Upper lobe of right lung (tissue), 1 donor: ENCODE measurements around the gene DOK7. TPM values are rescaled to one million over a fixed set of nuclear protein-coding genes. Genes with fewer than 3 reads are reported as not detected.
A peak's percentile ranks its signal among the peaks of the same experiment; 100 is the strongest.

Experiments
- ATAC-seq: fragments of 200-7000 bp; cut with Tn5 transposase; one replicate; pipeline ENCODE4 v1.9.1; 2020; ENCODE audit warnings: mild to moderate bottlenecking, moderate library complexity
- DNase-seq: peaks from one replicate; pipeline ENCODE4 v3.0.0-alpha.2; 2020
- H3K27ac ChIP-seq: fragments of 200-600 bp; one replicate; pipeline ENCODE4 v1.8.0; 2022
- H3K27me3 ChIP-seq: fragments of 200-600 bp; one replicate; pipeline ENCODE4 v1.8.0; 2022; ENCODE audit warnings: mild to moderate bottlenecking
- H3K36me3 ChIP-seq: fragments of 200-600 bp; one replicate; pipeline ENCODE4 v1.8.0; 2022
- H3K4me1 ChIP-seq: fragments of 200-600 bp; one replicate; pipeline ENCODE4 v1.8.0; 2022
- H3K4me3 ChIP-seq: fragments of 200-600 bp; one replicate; pipeline ENCODE4 v1.8.0; 2022; ENCODE audit warnings: mild to moderate bottlenecking
- H3K9me3 ChIP-seq: fragments of 200-600 bp; one replicate; pipeline ENCODE4 v1.8.0; 2022
- intact Hi-C: fragments of 100-400 bp; cut with DNase I; formaldehyde crosslinking; loops from one replicate; pipeline ENCODE4 v1.11.0; 2022
- total RNA-seq: library from RNA; stranded (reverse); fragmentation: NEBNext Ultra II Directional; extraction: Animal tissue kit (Norgen Biotek cat#: 25700); gene quantifications from one replicate; pipeline ENCODE4 v1.2.1, GENCODE V29; 2021
- TF ChIP-seq, protein P1 (sequence below): fragments of 200-600 bp; IDR thresholded peaks from one replicate; pipeline ENCODE4 v1.8.0; 2022; ENCODE audit warnings: antibody characterized with exemption
- donor health status: DM: no; HTN: yes; CAD: no; lungs with severe emphysema.

DOK7 gene
- total RNA-seq, 1 donor from 2014 or later, result 3.6 TPM

DNA sequence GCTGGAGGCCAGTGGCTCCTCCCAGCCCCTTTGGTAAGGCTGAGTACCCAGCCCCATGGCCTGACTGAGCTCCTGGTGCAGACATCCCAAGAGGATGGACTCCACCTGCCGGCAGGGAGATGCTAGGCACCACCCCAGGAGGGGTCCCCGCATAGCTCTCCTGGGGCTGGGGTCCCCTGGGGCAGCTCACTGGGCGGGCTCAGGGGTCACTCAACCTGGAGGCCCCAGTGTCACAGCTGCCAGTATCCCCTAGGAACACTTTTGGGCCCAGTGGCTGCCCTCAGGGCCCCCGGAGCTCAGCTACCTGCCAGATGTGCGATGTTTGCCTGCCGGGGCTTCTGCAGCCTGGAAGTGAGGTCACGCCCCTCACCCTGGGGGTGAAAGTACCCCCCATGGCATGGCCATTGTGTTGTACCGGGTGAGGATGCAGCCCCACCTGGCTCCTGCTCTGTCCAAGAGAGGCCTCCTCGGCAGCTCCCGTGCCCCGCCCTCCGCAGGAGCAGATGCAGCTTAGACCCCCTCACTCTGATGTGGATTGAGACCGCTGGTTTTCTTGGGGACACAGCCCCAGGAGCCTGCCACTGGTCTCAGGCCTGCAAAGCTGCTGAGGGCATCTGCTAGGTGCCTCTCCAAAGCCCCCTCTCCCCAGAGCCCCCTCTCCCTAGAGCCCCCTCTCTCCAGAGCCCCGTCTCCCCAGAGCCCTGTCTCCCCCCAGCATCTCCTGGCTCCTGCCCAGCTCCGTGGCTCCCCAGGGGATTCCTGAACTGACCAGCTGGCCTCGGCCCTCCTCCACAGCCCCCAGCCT lies 28.0 kb upstream of the DOK7 start:
- ATAC-seq (no peak), DNase-seq (no peak)
- TF ChIP-seq, protein P1, sequence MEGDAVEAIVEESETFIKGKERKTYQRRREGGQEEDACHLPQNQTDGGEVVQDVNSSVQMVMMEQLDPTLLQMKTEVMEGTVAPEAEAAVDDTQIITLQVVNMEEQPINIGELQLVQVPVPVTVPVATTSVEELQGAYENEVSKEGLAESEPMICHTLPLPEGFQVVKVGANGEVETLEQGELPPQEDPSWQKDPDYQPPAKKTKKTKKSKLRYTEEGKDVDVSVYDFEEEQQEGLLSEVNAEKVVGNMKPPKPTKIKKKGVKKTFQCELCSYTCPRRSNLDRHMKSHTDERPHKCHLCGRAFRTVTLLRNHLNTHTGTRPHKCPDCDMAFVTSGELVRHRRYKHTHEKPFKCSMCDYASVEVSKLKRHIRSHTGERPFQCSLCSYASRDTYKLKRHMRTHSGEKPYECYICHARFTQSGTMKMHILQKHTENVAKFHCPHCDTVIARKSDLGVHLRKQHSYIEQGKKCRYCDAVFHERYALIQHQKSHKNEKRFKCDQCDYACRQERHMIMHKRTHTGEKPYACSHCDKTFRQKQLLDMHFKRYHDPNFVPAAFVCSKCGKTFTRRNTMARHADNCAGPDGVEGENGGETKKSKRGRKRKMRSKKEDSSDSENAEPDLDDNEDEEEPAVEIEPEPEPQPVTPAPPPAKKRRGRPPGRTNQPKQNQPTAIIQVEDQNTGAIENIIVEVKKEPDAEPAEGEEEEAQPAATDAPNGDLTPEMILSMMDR, result no peak
- no peaks in the 10 kb centered on the region for H3K4me1 ChIP-seq
- intact Hi-C loops, result loop anchor here (10.0 kb wide), 1 partner anchor 240 kb away; no protein-coding TSS in a partner anchor
- no peak overlapping the region for H3K4me3 ChIP-seq
- H3K27me3 ChIP-seq, result no peaks in the 10 kb centered on the region
- no peak overlapping the region for H3K27ac ChIP-seq
- no peaks in the 10 kb centered on the region for H3K9me3 ChIP-seq
- peaks cover 10% of the 10 kb centered on the region for H3K36me3 ChIP-seq

GRCh38 chr4:3435686-3435956 lies 27.5 kb upstream of the DOK7 start:
- H3K4me3 ChIP-seq, result no peak overlapping the region
- TF ChIP-seq, protein P1, result no peak
- H3K27me3 ChIP-seq, result no peaks in the 10 kb centered on the region
- H3K4me1 ChIP-seq, result no peaks in the 10 kb centered on the region
- H3K36me3 ChIP-seq, result peaks cover 6% of the 10 kb centered on the region
- ATAC-seq, result no peak
- intact Hi-C loops, result loop anchor here (10.0 kb wide), 1 partner anchor 241 kb away; no protein-coding TSS in a partner anchor
- DNase-seq, result no peak
- H3K27ac ChIP-seq, result no peak overlapping the region
- no peaks in the 10 kb centered on the region for H3K9me3 ChIP-seq

DNA sequence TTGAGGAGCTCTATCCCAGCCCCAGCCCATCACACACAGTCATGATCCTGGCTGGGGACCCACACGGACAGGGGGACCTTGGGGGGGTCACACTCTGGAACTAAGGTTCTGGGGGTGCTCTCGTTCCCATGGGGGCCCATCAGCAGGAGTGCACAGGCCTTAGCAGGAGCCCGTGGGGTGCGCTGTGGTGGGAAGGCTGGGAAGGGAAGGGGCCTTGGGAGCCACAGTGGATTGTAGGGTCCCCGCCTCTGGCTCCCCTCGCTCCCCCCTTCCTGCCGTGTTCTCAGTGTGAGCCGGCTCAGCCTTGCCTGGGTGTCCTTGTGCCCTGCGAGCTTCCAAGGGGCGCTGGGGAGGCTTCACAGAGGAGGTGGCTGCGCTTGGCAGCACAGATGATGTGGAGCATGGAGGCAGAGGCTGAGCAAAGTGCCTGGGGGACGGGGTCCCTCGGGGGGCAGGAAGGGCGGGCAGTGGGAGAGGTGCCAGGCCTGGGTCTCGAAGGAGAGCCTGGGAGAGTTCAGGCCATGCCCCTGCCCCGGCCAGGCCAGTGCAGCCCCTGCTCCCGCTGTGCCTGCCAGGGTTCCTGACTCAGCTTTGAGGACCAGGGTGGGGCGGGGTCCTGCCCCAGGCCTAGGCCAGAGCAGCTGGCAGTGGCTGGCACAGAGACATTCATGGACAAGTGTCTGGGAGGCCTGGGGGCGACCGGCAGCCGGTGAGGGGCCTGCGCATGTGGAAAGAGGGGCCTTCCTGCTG lies 26.9 kb upstream of the DOK7 start:
- Histone ChIP-seq H3K9me3 (no peaks in the 10 kb centered on the region), H3K27ac (no peak overlapping the region), H3K4me3 (no peak overlapping the region), H3K27me3 (no peaks in the 10 kb centered on the region), H3K36me3 (peaks cover 6% of the 10 kb centered on the region), H3K4me1 (no peaks in the 10 kb centered on the region)
- TF ChIP-seq, protein P1, result no peak
- ATAC-seq, result no peak
- intact Hi-C loops, result loop anchor here (10.0 kb wide), 1 partner anchor 241 kb away; no protein-coding TSS in a partner anchor
- no peak for DNase-seq

- Histone ChIP-seq H3K27me3 (no peaks in the 10 kb centered on the region), H3K27ac (no peak overlapping the region), H3K36me3 (peaks cover under 1% of the 10 kb centered on the region), H3K4me1 (no peaks in the 10 kb centered on the region), H3K9me3 (no peaks in the 10 kb centered on the region), H3K4me3 (no peak overlapping the region)
- peak; percentile 75 for ATAC-seq
- intact Hi-C loops, result loop anchor here (10.0 kb wide), 1 partner anchor 242 kb away; no protein-coding TSS in a partner anchor
- DNase-seq, result peak; percentile 79
- TF ChIP-seq, protein P1, result no peak
These were observed 26.1 kb upstream of the DOK7 start for GRCh38 chr4:3436798-3437581.

- H3K27ac ChIP-seq, result no peak overlapping the region
- H3K9me3 ChIP-seq, result no peaks in the 10 kb centered on the region
- DNase-seq, result no peak
- H3K4me1 ChIP-seq, result no peaks in the 10 kb centered on the region
- H3K4me3 ChIP-seq, result no peak overlapping the region
- H3K36me3 ChIP-seq, result no peaks in the 10 kb centered on the region
- no peaks in the 10 kb centered on the region for H3K27me3 ChIP-seq
- TF ChIP-seq, protein P1, result no peak
- no peak for ATAC-seq
- intact Hi-C loops, result loop anchor here (10.0 kb wide), 1 partner anchor 243 kb away; no protein-coding TSS in a partner anchor
These were observed 25.5 kb upstream of the DOK7 start for GRCh38 chr4:3437582-3437936.
